Smooth muscle cell (in vitro differentiated cells): ENCODE data around the gene BNIP1. TPM values are rescaled to one million over a fixed set of nuclear protein-coding genes. Genes with fewer than 3 reads are reported as not detected.
"Not testable (repeated sequence)": the region's sequence is repeated elsewhere in the genome, so short reads cannot be mapped to it uniquely, and the experiment has no call there.

Experiments used
- DNase-seq: peaks from one replicate; lab custom pipeline; 2025; ENCODE audit not compliant: unreplicated experiment; lab: John Stamatoyannopoulos, UW
- H2AFZ ChIP-seq: fragments of 200-600 bp; sonication (generic); 2 replicates; pipeline ENCODE4 v1.6.0; 2016; ENCODE audit warnings: antibody characterized with exemption, low read depth, mild to moderate bottlenecking
- H3F3A ChIP-seq: fragments of 200-600 bp; sonication (generic); 2 replicates; pipeline ENCODE4 v1.6.0; 2017; ENCODE audit warnings: antibody characterized with exemption, low read depth
- H3K27ac ChIP-seq: fragments of 200-600 bp; sonication (generic); 2 replicates; pipeline ENCODE4 v1.5.1; 2016; ENCODE audit warnings: low read depth, mild to moderate bottlenecking
- H3K27me3 ChIP-seq: fragments of 200-600 bp; sonication (generic); 2 replicates; pipeline ENCODE4 v1.6.1; 2016; ENCODE audit warnings: low read depth, mild to moderate bottlenecking
- H3K36me3 ChIP-seq: fragments of 200-600 bp; sonication (generic); 2 replicates; pipeline ENCODE4 v1.5.1; 2016; ENCODE audit warnings: low read depth
- H3K4me1 ChIP-seq: fragments of 200-600 bp; sonication (generic); 2 replicates; pipeline ENCODE4 v1.5.1; 2016; ENCODE audit warnings: low read depth
- H3K4me2 ChIP-seq: fragments of 200-600 bp; sonication (generic); 2 replicates; pipeline ENCODE4 v1.6.0; 2016; ENCODE audit warnings: mild to moderate bottlenecking
- H3K4me3 ChIP-seq: fragments of 200-600 bp; sonication (generic); 2 replicates; pipeline ENCODE4 v1.5.1; 2016; ENCODE audit warnings: mild to moderate bottlenecking
- H3K79me2 ChIP-seq: fragments of 200-600 bp; sonication (generic); 2 replicates; pipeline ENCODE4 v1.6.0; 2016; ENCODE audit warnings: low read depth, mild to moderate bottlenecking
- H3K9ac ChIP-seq: fragments of 200-600 bp; sonication (generic); 2 replicates; pipeline ENCODE4 v1.6.0; 2016; ENCODE audit warnings: low read depth
- H3K9me3 ChIP-seq: fragments of 200-600 bp; sonication (generic); replicated peaks from 2 replicates; pipeline ENCODE4 v1.5.1; 2016; ENCODE audit warnings: low read depth
- H4K20me1 ChIP-seq: fragments of 200-600 bp; sonication (generic); 2 replicates; pipeline ENCODE4 v1.6.0; 2016; ENCODE audit warnings: low read depth
- WGBS: methylation state at CpG from one replicate; pipeline ENCODE4 v1.1.7; 2016; ENCODE audit warnings: low lambda C conversion rate; 5-methylcytosine and 5-hydroxymethylcytosine counted together
- polyA plus RNA-seq: library from polyadenylated mRNA; unstranded; fragments of >200 nt; fragmentation: Nextera tagmentation; extraction: Ambion mirVana; gene quantifications from 2 replicates; pipeline ENCODE4 v1.2.1, GENCODE V29; 2016
- total RNA-seq: library from RNA; depleted of rRNA; stranded (reverse); fragments of >200 nt; gene quantifications from 2 replicates; pipeline ENCODE4 v1.2.3, GENCODE V29; 2014
- TF ChIP-seq, protein P1 (sequence below): fragments of 200-600 bp; sonication (generic); IDR thresholded peaks from 2 replicates; pipeline ENCODE4 v1.5.1; 2017; ENCODE audit warnings: borderline replicate concordance, mild to moderate bottlenecking, antibody characterized with exemption; ENCODE audit not compliant: insufficient read depth, poor library complexity, severe bottlenecking

The BNIP1 gene
- total and polyA plus RNA-seq, 2 experiments from 2014 or later: 15.0 to 16.2 TPM

DNA sequence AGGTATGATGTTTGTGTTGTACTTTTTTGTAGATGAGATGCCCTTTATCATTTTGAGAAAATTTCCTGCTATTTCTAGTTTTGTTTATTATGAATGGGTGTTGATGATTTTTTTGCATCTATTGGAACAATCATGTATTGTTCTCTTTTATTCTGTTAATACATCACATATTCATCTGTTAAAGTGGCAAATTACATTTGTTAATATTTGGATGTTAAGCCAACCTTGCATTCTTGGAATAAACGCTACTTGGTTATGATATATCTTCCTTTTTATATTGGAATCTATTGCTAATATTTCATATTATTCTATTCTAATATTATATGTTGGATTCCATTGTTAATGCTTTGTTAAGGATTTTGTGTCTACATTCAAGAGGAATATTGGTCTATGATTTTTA lies 24.6 kb upstream of the BNIP1 start:
- H2AFZ ChIP-seq: no peak overlapping the region
- 100% methylated on average over 1 of the region's 1 CpG for WGBS
- no peaks in the 10 kb centered on the region for H3F3A ChIP-seq
- TF ChIP-seq, protein P1, sequence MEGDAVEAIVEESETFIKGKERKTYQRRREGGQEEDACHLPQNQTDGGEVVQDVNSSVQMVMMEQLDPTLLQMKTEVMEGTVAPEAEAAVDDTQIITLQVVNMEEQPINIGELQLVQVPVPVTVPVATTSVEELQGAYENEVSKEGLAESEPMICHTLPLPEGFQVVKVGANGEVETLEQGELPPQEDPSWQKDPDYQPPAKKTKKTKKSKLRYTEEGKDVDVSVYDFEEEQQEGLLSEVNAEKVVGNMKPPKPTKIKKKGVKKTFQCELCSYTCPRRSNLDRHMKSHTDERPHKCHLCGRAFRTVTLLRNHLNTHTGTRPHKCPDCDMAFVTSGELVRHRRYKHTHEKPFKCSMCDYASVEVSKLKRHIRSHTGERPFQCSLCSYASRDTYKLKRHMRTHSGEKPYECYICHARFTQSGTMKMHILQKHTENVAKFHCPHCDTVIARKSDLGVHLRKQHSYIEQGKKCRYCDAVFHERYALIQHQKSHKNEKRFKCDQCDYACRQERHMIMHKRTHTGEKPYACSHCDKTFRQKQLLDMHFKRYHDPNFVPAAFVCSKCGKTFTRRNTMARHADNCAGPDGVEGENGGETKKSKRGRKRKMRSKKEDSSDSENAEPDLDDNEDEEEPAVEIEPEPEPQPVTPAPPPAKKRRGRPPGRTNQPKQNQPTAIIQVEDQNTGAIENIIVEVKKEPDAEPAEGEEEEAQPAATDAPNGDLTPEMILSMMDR: no peak
- peaks cover 8% of the 10 kb centered on the region for H3K9me3 ChIP-seq
- H3K4me2 ChIP-seq: no peak overlapping the region
- H3K4me1 ChIP-seq: no peaks in the 10 kb centered on the region
- H3K27ac ChIP-seq: no peak overlapping the region
- H4K20me1 ChIP-seq: no peaks in the 10 kb centered on the region
- peaks cover 3% of the 10 kb centered on the region for H3K36me3 ChIP-seq
- H3K9ac ChIP-seq: no peak overlapping the region
- H3K27me3 ChIP-seq: no peaks in the 10 kb centered on the region
- no peaks in the 10 kb centered on the region for H3K79me2 ChIP-seq
- no peak for DNase-seq
- H3K4me3 ChIP-seq: no peak overlapping the region

DNA sequence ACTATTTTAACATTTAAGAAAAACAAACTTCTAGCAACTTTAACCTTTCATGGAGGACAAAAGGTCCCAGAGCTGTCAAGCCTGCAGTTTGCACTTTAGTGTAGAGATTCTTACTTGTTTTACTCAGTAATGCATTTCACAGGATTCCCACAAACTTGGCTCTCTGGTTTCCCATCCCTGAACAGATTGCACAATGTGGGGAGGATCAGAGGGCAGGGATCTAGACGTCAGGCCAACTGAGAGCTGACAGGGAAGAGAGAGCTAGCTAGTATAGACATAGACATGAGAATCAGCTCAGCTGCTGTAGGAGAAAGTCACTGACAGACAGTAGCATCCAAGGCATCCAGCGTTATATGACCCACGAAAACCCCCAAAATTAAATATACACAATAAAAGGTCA lies 20.9 kb upstream of the BNIP1 start:
- peaks cover 8% of the 10 kb centered on the region for H3K9me3 ChIP-seq
- no peak for DNase-seq
- no peak overlapping the region for H3K4me2 ChIP-seq
- peaks cover under 1% of the 10 kb centered on the region for H3K36me3 ChIP-seq
- WGBS: 85% methylated on average over 3 of the region's 3 CpGs
- TF ChIP-seq, protein P1: no peak
- H3K9ac ChIP-seq: no peak overlapping the region
- H3K27me3 ChIP-seq: no peaks in the 10 kb centered on the region
- H2AFZ ChIP-seq: no peak overlapping the region
- no peak overlapping the region for H3K27ac ChIP-seq
- H3K4me1 ChIP-seq: no peaks in the 10 kb centered on the region
- no peak overlapping the region for H3K4me3 ChIP-seq
- no peaks in the 10 kb centered on the region for H3F3A ChIP-seq
- no peaks in the 10 kb centered on the region for H3K79me2 ChIP-seq
- H4K20me1 ChIP-seq: no peaks in the 10 kb centered on the region

DNA sequence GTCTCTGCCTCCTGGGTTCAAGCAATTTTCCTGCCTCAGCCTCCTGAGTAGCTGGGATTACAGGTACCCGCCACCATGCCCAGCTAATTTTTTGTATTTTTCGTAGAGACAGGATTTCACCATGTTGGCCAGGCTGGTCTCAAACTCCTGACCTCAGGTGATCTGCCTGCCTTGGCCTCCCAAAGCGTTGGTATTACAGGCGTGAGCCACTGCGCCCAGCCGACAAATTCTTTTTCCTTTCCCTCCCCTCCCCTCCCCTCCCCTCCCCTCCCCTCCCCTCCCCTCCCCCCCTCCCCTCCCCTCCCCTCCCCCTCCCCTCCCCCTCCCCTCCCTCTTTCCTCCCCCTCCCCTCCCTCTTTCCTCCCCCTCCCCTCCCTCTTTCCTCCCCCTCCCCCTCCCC lies 12.2 kb upstream of the BNIP1 start:
- H3K9ac ChIP-seq, H2AFZ ChIP-seq, H3K27ac ChIP-seq, H3K4me2 ChIP-seq, DNase-seq, H3K9me3 ChIP-seq, H3K4me3 ChIP-seq, H3F3A ChIP-seq, H3K79me2 ChIP-seq, H3K36me3 ChIP-seq, H4K20me1 ChIP-seq, H3K27me3 ChIP-seq, H3K4me1 ChIP-seq: not testable (repeated sequence)
- 88% methylated on average over 4 of the region's 6 CpGs for WGBS

DNA sequence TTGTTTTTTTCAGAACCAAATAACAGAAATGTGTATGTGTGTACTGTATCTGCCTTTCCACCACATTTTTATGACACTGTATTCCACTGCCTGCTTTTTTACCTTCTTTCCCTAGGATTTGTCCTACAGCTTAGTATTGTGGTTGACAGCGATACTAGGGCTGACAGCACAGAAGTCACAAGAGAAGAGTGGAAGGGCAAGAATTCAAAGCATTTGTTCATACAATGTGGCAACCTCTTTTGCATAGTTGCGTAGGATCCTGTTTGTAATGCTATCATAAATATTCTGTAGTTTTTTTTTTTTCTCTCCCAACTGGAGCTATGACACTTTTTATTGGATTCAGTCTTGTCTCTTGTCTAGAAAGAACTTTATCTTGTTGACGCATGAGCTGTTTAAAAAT lies 5.6 kb upstream of the BNIP1 start:
- Histone ChIP-seq H3K36me3 (no peaks in the 10 kb centered on the region), H3K27me3 (no peaks in the 10 kb centered on the region), H3K4me3 (no peak overlapping the region), H3K4me2 (no peak overlapping the region), H4K20me1 (no peaks in the 10 kb centered on the region), H3K27ac (no peak overlapping the region), H3K79me2 (no peaks in the 10 kb centered on the region), H3K9me3 (no peaks in the 10 kb centered on the region), H3K9ac (no peak overlapping the region), H2AFZ (no peak overlapping the region), H3K4me1 (no peaks in the 10 kb centered on the region), H3F3A (peaks cover 6% of the 10 kb centered on the region)
- TF ChIP-seq, protein P1: no peak
- WGBS: 76% methylated on average over 3 of the region's 3 CpGs
- DNase-seq: no peak
